Fibroblast of lung (primary cell): ENCODE data around the gene LGI2. TPM values are rescaled to one million over a fixed set of nuclear protein-coding genes. Genes with fewer than 3 reads are reported as not detected.

Experiments used
- DNase-seq, 2 donors: peaks; one replicate each; pipeline versions ENCODE4 v3.0.0 to v3.0.0-alpha.2; 2010; ENCODE audit warnings: low read depth in 2 of 2
- H2AFZ ChIP-seq: 2 replicates; pipeline ENCODE4 v1.5.1; 2012; ENCODE audit warnings: low read length, control low read depth, inconsistent platforms
- H3K27ac ChIP-seq: 2 replicates; pipeline ENCODE4 v1.5.1; 2011; ENCODE audit warnings: low read length, control low read depth; ENCODE audit not compliant: insufficient read depth
- H3K27me3 ChIP-seq: 2 replicates; pipeline ENCODE4 v1.5.1; 2011; ENCODE audit warnings: mild to moderate bottlenecking, low read length; ENCODE audit not compliant: control insufficient read depth, insufficient read depth
- H3K36me3 ChIP-seq: 2 replicates; pipeline ENCODE4 v1.5.1; 2011; ENCODE audit warnings: low read length; ENCODE audit not compliant: control insufficient read depth, insufficient read depth
- H3K4me1 ChIP-seq: 2 replicates; pipeline ENCODE4 v1.5.1; 2011; ENCODE audit warnings: low read length; ENCODE audit not compliant: control insufficient read depth, insufficient read depth; ENCODE audit errors: extremely low read depth
- H3K4me2 ChIP-seq: 2 replicates; pipeline ENCODE4 v1.5.1; 2011; ENCODE audit warnings: low read length, control low read depth; ENCODE audit not compliant: insufficient read depth; ENCODE audit errors: extremely low read depth
- H3K4me3 ChIP-seq, 4 experiments: fragments of 200-600 bp in 1 of 4; sonication (generic) in 1 of 4; replicated peaks in 1 of 4; 2 replicates each; pipeline ENCODE4 v1.5.1; 2011 to 2016; ENCODE audit warnings: low read length in 4 of 4, low read depth in 3 of 4, mild to moderate bottlenecking in 3 of 4, control low read depth in 2 of 4, inconsistent platforms in 1 of 4, mixed read lengths in 1 of 4; ENCODE audit not compliant: insufficient read depth in 1 of 4; ENCODE audit errors: control extremely low read depth in 1 of 4
- H3K79me2 ChIP-seq: 2 replicates; pipeline ENCODE4 v1.5.1; 2012; ENCODE audit warnings: mild to moderate bottlenecking, low read length, inconsistent platforms; ENCODE audit not compliant: control insufficient read depth, insufficient read depth
- H3K9ac ChIP-seq: 2 replicates; pipeline ENCODE4 v1.5.1; 2011; ENCODE audit warnings: mild to moderate bottlenecking, low read length, control low read depth; ENCODE audit not compliant: insufficient read depth
- H3K9me3 ChIP-seq: 2 replicates; pipeline ENCODE4 v1.5.1; 2012; ENCODE audit warnings: low read depth, low read length; ENCODE audit not compliant: control insufficient read depth, insufficient read depth
- H4K20me1 ChIP-seq: 2 replicates; pipeline ENCODE4 v1.5.1; 2011; ENCODE audit warnings: low read length; ENCODE audit not compliant: control insufficient read depth, insufficient read depth; ENCODE audit errors: extremely low read depth
- EZH2 ChIP-seq: IDR thresholded peaks from 2 replicates; pipeline ENCODE4 v1.5.1; 2012; ENCODE audit warnings: low read length, control low read depth, mild to moderate bottlenecking; ENCODE audit errors: missing control alignments
- polyA plus RNA-seq, 2 donors: library from polyadenylated mRNA; depleted of rRNA in 1 of 2; stranded (reverse) in 1 of 2; unstranded in 1 of 2; fragments of >200 nt; gene quantifications; 2 replicates each; pipeline ENCODE4 v1.2.1, GENCODE V29; 2011 to 2012; ENCODE audit warnings: missing spikeins in 1 of 2
- total RNA-seq: library from RNA; depleted of rRNA; stranded (reverse); fragments of >200 nt; gene quantifications from 2 replicates; pipeline ENCODE4 v1.2.1, GENCODE V29; 2014
- TF ChIP-seq, protein P1 (sequence below), 2 donors: IDR thresholded peaks in 1 of 2; conservative IDR thresholded peaks in 1 of 2; 1 replicate in 1 of 2; 2 replicates in 1 of 2; pipeline ENCODE4 v1.5.1; 2011 to 2012; ENCODE audit warnings: low read length in 2 of 2, control low read depth in 1 of 2, inconsistent platforms in 1 of 2, low read depth in 1 of 2, mild to moderate bottlenecking in 1 of 2

The LGI2 gene
- total and polyA plus RNA-seq, 2 donors (not counting 1 experiment from before 2014, with no cell fraction given) = under 0.01 TPM; not detected in 1

GRCh38 chr4:24971192-24971591 is 59.6 kb downstream of the LGI2 start:
- no peak overlapping the region for H3K9ac ChIP-seq
- no peaks in the 10 kb centered on the region for H4K20me1 ChIP-seq
- H3K27me3 ChIP-seq = peaks cover 2% of the 10 kb centered on the region
- H3K4me2 ChIP-seq = no peak overlapping the region
- no peaks in the 10 kb centered on the region for H3K79me2 ChIP-seq
- no peak overlapping the region for H3K27ac ChIP-seq
- H2AFZ ChIP-seq = no peak overlapping the region
- TF ChIP-seq, protein P1, sequence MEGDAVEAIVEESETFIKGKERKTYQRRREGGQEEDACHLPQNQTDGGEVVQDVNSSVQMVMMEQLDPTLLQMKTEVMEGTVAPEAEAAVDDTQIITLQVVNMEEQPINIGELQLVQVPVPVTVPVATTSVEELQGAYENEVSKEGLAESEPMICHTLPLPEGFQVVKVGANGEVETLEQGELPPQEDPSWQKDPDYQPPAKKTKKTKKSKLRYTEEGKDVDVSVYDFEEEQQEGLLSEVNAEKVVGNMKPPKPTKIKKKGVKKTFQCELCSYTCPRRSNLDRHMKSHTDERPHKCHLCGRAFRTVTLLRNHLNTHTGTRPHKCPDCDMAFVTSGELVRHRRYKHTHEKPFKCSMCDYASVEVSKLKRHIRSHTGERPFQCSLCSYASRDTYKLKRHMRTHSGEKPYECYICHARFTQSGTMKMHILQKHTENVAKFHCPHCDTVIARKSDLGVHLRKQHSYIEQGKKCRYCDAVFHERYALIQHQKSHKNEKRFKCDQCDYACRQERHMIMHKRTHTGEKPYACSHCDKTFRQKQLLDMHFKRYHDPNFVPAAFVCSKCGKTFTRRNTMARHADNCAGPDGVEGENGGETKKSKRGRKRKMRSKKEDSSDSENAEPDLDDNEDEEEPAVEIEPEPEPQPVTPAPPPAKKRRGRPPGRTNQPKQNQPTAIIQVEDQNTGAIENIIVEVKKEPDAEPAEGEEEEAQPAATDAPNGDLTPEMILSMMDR (conservative IDR thresholded peaks at IDR 0.05 in 1 of 2, IDR thresholded peaks at IDR 0.05 in 1 of 2; ENCODE audit: low read depth in 1 of 2, low read length in 2 of 2) = no peak
- TF ChIP-seq EZH2 = no peak
- no peak overlapping the region for H3K4me3 ChIP-seq
- H3K4me1 ChIP-seq = no peaks in the 10 kb centered on the region
- H3K9me3 ChIP-seq = no peaks in the 10 kb centered on the region
- no peak for DNase-seq
- H3K36me3 ChIP-seq = no peaks in the 10 kb centered on the region

DNA sequence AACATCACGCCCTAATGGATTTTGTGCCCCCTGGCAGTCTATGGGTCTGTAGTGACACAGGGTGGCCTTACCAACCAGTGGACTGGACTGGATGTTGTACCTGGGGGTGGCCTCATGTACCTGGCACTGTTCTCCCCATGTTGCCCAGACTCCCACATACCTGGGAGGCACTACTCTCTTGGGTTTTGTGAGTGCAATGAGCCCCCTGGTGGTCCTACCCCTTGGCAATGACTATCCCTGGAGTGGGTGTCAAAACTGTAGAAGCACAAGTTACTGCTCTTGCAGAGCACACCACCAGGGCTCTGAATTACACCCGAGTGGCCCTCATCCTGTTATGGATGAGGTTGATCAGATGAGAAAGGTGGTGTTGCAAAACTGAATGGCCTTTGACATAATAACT is 60.1 kb downstream of the LGI2 start:
- TF ChIP-seq EZH2 = no peak
- TF ChIP-seq, protein P1 (conservative IDR thresholded peaks at IDR 0.05 in 1 of 2, IDR thresholded peaks at IDR 0.05 in 1 of 2; ENCODE audit: low read depth in 1 of 2, low read length in 2 of 2) = no peak
- H3K36me3 ChIP-seq = no peaks in the 10 kb centered on the region

GRCh38 chr4:24970191-24970590 is 60.6 kb downstream of the LGI2 start:
- no peaks in the 10 kb centered on the region for H4K20me1 ChIP-seq
- H3K9ac ChIP-seq = no peak overlapping the region
- no peak for DNase-seq
- no peak overlapping the region for H2AFZ ChIP-seq
- H3K4me1 ChIP-seq = no peaks in the 10 kb centered on the region
- no peaks in the 10 kb centered on the region for H3K36me3 ChIP-seq
- H3K4me3 ChIP-seq = no peak overlapping the region
- no peak overlapping the region for H3K4me2 ChIP-seq
- H3K27me3 ChIP-seq = peaks cover 2% of the 10 kb centered on the region
- TF ChIP-seq EZH2 = no peak
- TF ChIP-seq, protein P1 (conservative IDR thresholded peaks at IDR 0.05 in 1 of 2, IDR thresholded peaks at IDR 0.05 in 1 of 2; ENCODE audit: low read depth in 1 of 2, low read length in 2 of 2) = no peak
- no peak overlapping the region for H3K27ac ChIP-seq
- H3K9me3 ChIP-seq = no peaks in the 10 kb centered on the region
- no peaks in the 10 kb centered on the region for H3K79me2 ChIP-seq

More for the DNA sequence above, 60.1 kb downstream of the LGI2 start:
- no peak overlapping the region for H2AFZ ChIP-seq
- no peak for DNase-seq
- no peaks in the 10 kb centered on the region for H4K20me1 ChIP-seq
- H3K27me3 ChIP-seq = peaks cover 2% of the 10 kb centered on the region
- H3K4me2 ChIP-seq = no peak overlapping the region
- H3K27ac ChIP-seq = no peak overlapping the region
- no peaks in the 10 kb centered on the region for H3K79me2 ChIP-seq
- no peaks in the 10 kb centered on the region for H3K4me1 ChIP-seq
- no peaks in the 10 kb centered on the region for H3K9me3 ChIP-seq
- no peak overlapping the region for H3K9ac ChIP-seq
- no peak overlapping the region for H3K4me3 ChIP-seq
